HG02981 (cell line): ENCODE data around the gene TBC1D8.

Experiments used
- ATAC-seq: cut with Tn5 transposase; IDR thresholded peaks from one replicate; pipeline ENCODE4 v1.9.1; 2021; ENCODE audit warnings: mild to moderate bottlenecking, moderate library complexity; ENCODE audit not compliant: unreplicated experiment

Gene TBC1D8

GRCh38 chr2:101162561-101163330 lies 11.6 kb upstream of the TBC1D8 start:
- no peak for ATAC-seq

GRCh38 chr2:101161658-101162057 lies 10.5 kb upstream of the TBC1D8 start:
- ATAC-seq: no peak

GRCh38 chr2:101160454-101160853 lies 9.3 kb upstream of the TBC1D8 start:
- no peak for ATAC-seq

DNA sequence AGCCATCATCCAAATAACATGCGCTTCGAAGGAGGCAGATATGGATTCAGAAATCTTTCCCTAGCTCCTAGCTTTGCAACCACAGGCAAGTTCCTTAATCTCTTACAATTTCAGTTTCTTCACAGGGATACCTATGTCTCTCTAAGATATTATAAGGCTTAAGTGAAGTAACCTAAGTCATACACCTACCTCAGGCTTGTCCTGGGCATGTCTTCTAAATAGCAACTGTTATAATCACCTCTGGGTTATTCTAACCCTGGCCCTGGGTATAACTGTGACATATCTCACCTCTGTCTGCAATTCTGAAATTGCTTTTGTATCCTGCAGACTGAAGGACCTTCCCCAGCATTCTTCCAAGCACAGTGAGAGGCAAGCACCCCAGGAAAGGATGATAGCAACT lies 8.3 kb upstream of the TBC1D8 start:
- no peak for ATAC-seq

DNA sequence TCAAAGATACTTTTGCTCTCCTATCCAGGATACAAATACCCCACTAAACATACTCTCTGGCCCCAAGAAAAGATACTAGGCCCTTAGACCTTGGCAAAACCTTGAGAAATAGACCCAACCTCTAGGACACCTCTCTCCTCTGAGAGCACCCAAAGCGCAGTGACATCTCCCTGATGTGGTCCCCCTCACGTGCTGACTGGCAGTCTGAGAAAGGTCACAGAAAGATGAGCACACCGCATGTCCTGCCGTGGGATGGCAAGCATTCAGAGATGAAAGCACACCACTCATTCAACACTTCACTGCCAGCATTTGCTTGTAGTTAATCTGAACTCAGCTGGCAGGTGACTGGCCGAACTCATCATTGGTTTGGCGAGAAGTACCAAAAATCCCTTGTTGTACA lies 6.1 kb upstream of the TBC1D8 start:
- no peak for ATAC-seq

- ATAC-seq: no peak
Observed at GRCh38 chr2:101153787-101154186, 2.6 kb upstream of the TBC1D8 start.

GRCh38 chr2:101153077-101153707 lies 2.0 kb upstream of the TBC1D8 start:
- no peak for ATAC-seq

- peak; percentile 53 for ATAC-seq
Observed at GRCh38 chr2:101152272-101153076, 1.3 kb upstream of the TBC1D8 start.

- no peak for ATAC-seq
Observed at GRCh38 chr2:101151859-101152271, 683 bp upstream of the TBC1D8 start.

DNA sequence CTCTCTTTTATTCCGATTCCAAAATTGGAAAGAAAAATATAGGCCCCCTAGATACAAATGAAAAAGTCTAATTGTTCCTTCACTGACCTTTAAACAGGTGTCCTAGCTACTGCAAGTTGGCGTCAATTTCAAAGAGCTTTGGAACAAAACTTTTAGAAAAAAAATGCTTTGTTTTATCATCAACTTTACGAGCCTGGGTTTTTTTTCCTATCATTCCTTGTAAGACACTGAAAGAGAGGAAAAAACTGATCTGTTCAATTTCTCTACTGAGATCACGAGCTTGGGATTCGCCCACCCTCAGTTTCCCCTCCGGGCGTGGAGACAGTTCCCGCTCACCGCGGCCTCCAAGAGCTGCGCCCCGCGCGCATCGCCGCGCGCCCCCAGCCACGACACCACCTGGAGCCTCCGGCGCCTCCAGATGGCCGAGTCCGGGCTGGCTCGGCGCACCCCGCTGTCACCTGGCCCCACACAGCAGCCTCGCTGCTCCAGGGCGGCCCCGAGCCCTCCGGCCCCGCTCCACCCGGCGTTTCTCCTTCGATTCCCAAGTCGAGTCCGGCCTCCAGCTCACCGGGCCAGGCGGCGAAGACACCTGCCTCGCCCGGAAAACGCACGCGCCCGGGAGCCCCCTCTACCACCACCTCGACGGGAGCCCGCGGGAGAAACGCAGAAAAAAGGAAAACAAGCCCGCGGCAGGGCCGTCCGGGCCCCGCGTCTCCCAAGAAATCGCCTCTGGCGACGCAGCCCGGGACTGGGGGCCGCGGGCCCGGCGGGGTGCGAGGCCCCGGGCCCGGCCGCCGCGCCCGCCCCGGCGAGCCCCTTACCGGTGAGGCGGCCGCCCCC lies 656 bp downstream of the TBC1D8 start:
- peak; percentile 17 for ATAC-seq

DNA sequence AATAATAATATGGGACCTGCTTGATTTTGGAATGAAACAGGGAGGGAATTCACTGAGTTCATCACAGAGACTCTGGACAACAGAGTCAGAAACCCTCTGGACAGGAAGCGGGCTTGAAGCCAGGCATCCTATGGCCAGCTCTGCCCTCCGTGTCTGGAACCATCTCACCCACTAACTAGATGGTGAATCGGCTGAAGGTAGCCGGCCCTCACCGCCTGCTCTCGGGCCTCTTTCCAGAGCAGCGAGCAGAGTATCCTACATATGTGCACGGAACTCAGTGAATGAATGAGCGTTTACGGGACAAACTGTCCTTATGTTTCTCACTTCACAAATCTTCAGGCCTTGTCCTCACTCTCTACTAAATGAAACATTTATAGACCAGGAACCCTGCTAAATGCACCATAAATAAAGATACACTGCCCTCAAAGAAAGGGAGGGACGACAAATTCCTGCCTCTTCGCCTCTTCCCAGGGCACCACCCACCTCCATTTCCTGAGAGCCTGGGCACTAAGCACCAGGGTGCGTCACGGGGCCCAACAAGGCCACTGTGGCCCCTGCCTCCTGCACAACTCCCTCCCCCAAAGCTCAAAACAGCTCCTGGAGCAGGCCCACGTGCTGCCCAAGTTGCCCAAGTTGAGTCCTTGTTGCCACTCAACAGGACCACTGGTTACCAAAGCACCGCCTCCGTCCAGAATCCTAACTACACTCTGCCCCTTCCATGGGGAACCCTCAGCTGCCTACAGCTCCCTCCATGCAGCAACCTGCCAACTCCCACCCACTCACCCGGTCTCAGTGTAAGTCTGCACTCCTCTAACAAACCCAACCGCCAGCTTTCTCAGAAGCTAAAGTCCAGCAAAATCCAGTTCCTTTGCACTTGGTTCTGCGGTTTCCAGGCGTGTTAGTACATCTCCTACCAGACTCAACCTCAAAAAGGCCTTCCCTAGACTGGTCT lies 1.7 kb downstream of the TBC1D8 start:
- no peak for ATAC-seq

DNA sequence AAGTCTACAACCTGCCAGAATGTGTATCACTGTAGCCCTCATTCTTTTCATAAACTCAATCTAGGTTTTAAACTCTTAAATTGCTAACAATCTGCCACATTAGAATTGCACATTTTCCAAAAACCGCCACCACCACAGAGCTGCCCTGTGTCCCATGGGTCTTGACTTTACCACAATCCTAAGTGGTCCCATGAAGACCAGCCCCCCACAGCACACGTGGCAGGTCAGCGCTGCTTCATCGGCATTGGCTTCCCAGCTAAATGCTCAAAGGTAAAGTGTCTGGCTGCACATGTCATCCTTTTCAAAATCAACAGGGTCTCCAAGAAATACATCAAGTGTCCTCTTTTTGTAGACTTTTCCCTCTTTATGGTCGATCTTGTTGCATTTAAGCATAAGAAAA lies 2.4 kb downstream of the TBC1D8 start:
- no peak for ATAC-seq

DNA sequence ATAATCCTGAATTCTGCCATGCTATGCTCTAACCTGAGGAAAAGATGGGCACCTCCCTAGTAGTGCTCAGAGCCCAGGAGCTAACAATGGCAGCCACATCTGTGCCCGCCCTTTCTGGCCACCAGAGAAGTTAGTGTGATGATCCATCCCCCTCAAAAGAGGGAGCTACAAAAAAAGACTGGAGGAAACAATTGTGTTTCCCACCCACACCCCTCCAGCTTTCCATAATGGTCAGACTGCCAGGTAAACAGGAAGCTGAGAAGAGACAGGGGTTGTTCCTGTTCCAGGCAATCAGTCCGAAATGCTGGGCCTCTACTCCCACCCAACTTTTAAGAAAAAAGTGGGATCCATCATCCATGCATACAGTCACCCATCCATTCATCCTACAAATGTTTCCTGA lies 3.2 kb downstream of the TBC1D8 start:
- no peak for ATAC-seq

DNA sequence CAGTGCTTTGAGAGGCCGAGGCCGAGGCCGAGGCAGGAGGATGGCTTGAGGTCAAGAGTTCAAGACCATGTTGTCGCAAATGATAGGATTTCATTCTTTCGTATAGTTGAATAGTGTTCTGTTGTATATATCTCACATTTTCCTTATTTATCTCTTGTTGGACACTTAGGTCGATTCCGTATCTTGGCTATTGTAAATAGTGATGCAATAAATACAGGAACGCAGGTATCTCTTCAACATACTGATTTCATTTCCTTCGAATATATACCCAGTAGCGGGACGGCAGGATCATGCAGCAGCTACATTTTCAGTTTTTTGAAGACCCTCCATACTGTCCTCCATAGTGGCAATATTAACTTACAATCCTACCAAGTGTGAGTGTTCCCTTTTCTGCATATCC lies 4.1 kb downstream of the TBC1D8 start:
- ATAC-seq: no peak

DNA sequence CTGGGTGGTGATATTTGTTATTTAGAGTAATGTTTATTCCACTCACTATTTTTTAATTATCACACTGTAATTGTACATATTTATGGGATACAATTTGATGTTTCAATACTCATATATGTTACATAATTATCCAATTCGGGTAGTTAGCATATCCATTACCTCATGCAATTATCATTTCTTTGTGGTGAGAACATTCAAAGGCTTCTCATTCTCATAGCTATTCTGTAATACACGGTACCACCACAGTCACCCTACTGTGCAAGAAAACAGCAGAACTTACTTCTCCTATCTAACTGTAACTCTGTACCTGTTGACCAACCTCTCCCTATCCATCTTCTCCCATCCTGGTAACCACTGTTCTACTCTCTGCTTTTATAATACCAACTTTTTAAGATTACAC lies 4.6 kb downstream of the TBC1D8 start:
- no peak for ATAC-seq

DNA sequence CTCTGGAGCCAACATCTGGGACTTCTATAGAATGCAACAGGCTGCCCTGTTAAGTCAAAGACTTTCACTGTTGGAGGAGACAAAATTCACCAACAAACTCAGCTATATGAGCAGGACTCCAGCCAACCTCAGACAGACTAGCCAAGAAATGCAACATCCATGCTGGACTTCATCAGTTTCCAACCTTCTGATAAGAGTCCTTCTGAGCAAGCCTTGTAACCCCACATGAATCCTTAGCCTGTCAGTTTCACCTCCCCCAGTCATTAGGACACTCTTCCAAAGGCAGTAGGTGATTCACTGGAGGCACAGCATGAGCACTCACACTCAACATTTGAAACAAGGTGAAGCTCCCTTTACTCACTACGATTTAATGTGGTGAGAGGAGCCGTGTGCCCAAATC lies 5.8 kb downstream of the TBC1D8 start:
- ATAC-seq: no peak

GRCh38 chr2:101142163-101142562 lies 9.0 kb downstream of the TBC1D8 start:
- ATAC-seq: no peak

- no peak for ATAC-seq
Observed at GRCh38 chr2:101140978-101141655, 10.1 kb downstream of the TBC1D8 start.

GRCh38 chr2:101140237-101140636 lies 10.9 kb downstream of the TBC1D8 start:
- ATAC-seq: no peak
